HG03521 (cell line): Measurements from ENCODE around the gene LRRC58.
"Not testable (repeated sequence)": the region's sequence is repeated elsewhere in the genome, so short reads cannot be mapped to it uniquely, and the experiment has no call there.

Experiments used
- ATAC-seq: cut with Tn5 transposase; IDR thresholded peaks from one replicate; pipeline ENCODE4 v1.9.1; 2021; ENCODE audit warnings: mild to moderate bottlenecking, moderate library complexity; ENCODE audit not compliant: unreplicated experiment

The LRRC58 gene

DNA sequence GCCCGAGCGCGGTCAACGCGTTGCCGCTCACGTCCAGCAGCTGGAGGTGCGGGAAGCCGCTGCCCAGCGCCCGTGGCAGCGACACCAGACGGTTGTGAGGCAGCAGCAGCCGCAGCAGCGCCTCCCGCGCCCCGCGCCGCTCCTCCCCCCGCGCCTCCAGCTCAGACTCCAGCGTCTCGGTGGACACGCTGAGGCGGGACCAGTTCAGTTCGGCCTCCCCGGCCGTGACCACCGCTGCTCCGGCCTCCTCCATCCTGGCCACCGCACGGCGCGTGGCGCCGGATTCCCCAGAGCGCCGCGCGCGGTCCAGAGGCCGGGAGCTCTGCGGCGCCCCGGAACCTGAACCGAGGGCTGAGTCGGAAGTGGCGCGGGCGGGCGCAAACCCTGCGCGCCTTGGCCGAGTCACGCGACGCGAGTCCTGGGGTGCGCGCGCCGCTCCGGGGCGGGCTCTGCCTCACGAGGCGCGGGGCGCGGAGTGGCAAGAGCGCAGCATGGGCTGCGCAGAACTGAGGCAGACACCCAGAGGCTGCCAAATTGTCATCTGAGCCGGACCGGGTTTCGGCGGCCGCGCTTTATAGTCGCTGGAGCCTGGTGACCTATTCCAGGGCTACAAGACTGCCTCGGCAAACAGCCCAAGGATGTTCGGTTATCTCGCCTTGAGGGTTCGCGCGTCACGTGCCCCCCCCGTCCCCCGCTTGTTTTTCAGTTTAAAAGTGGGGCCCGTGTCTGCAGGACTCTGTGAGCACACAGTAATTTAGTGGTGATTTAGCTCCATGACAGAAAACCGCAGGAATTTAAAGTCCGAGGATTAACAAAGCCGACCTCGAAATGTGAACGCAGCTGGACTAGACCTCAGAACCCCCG lies at the start of gene LRRC58:
Gene LRRC58 (minus strand): TSS at position 364 of the 864 bp plus-strand sequence. CDS start 111 bp downstream, at position 253.
- peak; percentile 86 for ATAC-seq

DNA sequence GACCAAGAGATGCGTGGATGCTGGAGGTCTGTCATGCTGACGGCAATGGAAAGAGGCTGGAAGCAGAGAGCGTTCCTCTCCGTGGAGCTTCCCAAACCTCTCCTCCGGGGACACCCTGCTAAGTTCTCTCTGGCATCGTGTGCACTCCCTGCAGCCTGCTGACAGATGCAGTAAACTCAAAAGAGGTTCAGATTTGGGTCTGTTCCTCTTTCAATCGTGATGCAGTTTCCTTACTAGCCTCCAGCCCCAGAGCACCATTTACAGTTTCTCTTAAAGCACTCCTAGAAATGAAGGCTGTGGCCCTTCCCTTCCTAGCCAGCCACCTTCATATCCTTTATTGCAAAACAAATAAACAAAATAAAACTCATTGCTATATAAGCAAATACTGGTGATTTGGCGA lies 47.3 kb upstream of the LRRC58 start:
- ATAC-seq, result no peak

DNA sequence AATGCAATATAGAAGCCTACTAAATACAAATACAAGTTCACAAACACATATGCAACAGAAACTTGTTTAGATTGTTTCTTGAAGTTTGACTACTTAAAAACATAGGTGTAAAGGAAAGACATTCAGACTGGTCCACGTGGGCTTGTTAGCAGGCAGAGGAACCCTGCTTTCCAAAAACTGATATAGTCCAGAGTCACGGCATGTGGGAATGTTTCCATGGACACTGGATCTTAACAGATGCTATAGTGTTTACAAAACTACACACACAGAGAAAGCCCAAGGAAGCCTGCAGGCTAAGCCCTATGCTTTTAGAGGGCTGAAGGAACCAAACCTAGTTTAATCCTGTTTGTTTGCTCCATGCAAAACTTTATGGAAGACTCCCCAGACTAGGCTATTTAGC lies 45.2 kb upstream of the LRRC58 start:
- ATAC-seq, result no peak

DNA sequence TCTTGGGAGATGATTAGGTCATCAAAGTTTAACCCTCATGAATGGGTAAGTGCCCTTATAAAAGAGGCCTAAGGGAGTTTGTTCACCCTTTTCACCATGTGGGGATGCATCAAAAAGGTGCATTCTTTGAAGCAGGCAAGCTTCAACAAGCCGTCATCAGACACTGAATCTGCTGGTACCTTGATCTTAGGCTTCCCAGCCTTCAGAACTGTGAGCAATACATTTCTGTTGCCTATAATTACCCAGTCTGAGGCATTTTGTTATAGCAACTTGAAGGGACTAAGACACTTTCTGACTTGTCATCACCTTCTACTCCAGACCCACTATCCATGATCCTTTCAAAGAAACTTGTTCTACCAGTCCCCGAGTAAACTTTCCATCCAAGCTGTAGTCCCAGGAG lies 44.6 kb upstream of the LRRC58 start:
- no peak for ATAC-seq

DNA sequence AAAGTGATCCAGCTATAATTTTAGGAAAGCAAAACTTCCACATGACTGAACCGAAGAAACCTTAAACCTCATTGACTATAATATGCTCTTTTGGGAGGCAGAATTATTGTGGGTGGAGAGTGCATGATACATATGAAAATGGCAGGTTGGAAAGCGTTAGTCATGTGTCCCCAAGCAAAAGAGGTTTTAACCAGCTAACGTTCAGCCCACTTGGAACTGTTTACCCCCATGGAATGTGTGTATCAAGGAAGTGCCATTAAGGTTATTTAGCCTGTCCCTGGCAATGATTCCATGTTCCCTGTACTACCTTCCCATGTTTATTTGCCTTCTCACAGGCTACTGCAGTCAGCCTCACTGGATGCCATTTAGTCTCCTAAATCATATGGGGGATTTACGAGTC lies 44.1 kb upstream of the LRRC58 start:
- no peak for ATAC-seq

DNA sequence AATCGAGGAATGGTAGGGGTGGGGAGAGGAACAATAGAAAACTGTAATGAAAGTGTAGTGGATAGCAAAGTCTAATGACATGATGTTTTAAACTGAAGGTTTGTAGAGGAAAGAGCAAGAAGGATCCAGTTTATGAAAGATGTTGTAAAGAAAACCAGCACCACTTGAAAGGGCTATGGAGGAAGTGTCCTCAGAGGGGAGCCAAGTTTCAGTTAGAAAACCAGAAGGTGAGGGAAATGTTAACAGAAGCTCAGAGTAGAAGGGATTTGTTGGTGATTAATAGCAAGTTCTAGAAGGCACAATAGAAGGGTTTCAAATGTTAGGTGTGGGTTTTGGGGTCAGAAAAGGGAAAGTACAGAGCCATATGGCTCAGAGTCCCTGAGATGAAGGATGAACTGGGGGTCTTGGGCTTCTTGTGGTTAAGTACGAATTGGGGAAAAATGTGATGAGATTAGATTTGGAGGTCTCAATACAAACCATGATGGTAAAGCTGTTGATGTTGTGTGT lies 33.8 kb upstream of the LRRC58 start:
- ATAC-seq, result no peak

DNA sequence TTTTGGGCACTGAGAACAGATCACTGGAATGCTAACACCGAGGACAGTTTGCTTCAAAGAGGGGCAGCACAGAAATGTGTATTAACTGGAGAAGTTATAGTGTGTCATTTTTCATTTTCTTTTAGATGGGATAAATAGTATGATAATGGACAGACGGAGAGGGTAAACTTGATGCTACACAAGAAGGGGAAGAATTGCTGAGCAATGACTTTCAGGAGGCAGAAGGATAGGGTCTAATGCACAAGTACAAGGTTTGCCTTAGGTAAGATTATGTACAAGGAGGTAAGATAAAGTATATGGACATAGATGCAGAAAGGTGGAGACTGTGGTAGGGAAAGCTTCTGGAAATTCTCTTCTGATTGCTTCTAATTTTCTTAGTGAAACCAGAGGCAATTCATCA lies 32.3 kb upstream of the LRRC58 start:
- no peak for ATAC-seq

DNA sequence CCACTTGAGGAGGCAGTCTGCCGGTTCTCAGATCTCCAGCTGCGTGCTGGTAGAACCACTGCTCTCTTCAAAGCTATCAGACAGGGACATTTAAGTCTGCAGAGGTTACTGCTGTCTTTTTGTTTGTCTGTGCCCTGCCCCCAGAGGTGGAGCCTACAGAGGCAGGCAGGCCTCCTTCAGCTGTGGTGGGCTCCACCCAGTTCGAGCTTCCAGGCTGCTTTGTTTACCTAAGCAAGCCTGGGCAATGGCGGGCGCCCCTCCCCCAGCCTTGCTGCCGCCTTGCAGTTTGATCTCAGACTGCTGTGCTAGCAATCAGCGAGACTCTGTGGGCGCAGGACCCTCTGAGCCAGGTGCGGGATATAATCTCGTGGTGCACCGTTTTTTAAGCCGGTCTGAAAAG lies 28.8 kb upstream of the LRRC58 start:
- not testable (repeated sequence) for ATAC-seq

DNA sequence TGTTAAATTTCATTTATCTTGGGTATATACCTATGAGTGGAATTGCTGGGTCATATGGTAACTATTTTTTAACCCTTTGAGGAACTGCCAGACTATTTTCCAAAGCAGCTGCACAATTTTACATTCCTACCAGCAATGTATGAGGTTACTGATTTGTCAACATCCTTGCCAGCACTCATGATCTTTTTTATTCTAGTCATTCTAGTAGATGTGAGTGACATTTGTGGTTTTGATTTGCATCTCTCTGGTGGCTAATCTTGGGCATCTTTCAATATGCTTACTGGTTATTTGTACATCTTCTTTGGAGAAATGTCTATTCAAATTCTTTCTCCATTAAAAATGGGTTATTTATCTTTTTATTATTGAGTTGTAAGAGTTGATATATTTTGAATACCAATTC lies 21.3 kb upstream of the LRRC58 start:
- ATAC-seq, result peak; percentile 41

DNA sequence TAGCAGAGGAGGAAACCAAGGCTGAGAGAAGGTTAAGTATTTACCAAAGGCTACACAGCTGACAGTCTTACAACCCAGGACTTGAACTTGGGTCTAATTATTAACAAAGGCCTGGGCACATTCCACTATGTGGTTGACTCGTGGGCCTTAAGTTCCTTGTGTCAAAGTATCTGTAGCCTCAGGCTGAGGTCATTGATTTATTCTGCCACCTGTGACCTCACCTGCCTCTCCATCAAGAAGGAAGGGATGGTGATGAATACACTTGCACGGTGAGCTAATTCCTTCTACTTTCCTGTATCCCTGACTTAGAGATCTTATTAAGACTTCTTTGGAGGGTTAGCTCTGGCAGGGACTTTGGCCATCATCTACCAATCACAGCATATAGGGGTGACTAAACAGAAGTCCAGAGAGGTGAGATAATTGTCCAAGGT lies 19.9 kb upstream of the LRRC58 start:
- peak; percentile 78 for ATAC-seq

DNA sequence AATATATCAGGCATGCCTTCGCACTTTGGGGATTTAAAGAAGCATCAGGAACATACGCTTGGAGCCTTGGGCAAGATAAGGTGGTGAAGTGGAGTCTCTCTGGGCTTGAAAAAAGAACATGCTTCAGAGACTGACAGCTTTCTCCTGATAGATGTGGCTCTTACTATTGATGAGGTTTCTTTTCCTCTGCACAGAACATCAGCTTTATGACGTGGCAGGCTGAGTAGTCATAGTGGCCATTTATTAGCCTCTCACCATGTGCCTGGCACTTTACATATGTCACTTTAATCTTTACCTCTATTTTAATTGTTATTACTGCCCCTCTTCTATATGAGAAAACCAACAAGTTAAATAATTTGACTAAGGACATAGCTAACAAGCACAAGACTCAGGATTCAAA lies 19.0 kb upstream of the LRRC58 start:
- no peak for ATAC-seq

DNA sequence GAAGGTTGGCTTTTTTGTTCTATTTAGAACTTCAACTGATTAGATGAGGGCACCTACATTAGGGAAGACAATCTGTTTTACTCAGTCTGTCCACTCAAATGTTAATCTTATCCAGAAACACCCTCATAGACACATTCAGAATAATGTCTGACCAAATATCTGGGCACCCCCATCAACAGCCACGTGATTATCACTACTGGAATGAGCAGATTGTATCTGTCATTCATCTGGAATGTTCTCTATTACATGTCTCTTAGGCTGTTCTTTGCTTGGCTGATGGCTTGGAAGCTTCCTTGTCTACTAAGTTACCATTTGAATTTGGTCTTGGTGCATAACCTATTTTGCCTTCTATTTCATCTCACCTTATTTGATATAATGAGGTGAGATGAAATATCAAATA lies 15.7 kb upstream of the LRRC58 start:
- no peak for ATAC-seq

DNA sequence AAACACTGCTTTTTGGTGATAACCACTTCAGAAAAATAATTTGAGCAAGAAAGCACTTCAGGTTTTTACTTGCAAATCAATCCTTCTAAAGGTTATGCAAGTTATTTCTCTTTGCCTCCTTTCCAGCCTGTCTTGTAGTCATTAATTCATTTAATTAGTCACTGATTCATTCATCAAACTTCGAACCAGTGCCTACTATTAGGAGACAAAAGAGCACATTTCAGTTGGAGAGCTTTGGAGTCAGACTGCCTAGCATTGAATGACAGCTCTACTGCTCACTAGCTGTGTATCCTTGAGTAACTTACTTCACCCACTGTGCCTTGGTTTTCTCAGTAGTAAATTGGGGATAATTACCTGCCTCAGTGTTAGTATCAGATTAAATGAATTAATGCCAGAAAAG lies 14.9 kb upstream of the LRRC58 start:
- ATAC-seq, result no peak

DNA sequence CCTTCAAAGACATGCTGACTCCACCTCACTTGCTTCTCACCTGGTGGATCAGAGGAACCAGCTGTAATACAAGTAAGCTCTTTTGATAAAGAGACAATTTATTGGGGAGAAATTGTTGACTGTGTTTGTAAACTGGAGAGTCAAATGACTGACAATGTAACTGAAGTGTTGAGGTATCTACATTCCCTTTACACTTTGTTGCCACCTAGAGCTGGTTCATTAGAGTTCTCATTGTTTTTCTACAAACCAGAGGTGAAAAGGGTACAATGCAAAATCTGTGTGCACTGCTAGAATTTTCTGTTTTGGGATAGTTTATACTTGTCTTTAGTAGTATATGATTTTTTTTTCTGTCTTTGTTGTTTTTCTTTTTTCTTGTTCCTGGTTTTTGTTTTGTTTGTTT lies 8.7 kb upstream of the LRRC58 start:
- ATAC-seq, result no peak

DNA sequence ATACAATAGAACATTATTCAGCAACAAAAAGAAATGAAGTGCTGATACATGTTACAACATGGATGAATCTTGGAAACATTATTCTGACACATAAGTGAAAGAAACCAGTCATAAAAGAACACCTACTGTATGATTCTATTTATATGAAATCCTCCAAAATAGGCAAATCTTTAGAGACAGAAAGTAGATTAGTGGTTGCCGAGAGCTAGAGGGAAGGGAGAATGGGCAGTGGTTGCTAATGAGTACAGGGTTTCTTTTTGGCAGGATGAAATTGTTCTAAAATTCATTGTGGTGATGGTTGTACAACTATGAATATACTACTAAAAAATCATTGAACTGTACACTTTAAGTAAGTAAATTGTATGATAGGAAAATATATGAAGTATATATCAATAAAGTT lies 6.3 kb upstream of the LRRC58 start:
- no peak for ATAC-seq

DNA sequence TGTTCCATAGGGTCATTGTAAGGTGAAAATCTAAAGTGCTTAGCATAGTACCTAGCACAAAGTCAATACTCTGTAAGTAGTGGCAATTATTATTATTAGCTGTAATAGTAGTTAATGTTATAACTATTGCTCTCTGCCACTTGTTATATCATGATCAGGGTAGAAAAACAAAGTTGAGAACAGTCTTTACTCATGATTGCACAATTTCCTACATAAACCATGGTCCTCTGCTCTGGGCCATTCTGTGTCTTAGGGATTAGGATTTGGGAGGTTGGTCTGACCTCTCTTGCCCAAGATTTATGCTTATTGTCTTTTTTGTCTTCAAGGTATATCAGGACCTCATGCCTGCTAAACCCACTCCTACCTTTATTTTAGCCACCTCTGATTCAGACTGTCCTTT lies 4.3 kb upstream of the LRRC58 start:
- no peak for ATAC-seq

DNA sequence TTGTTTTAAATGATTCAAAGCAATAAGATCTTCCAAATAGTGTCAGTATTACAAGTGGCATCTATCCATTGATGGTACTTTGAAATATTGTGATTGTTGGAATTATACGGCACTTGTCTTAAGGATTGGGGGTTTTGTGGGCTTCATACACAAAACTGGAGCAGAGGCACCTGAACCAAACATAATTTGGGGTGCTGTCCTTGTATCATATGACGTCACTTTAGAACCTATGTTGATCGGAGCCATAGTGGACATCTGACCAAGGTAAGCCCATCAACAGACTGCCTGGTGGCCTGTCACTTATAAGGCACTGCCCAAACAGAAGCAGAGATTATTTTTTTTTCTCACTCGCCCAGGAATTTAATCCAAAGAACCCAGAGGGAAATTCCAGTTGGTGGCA lies 2.9 kb upstream of the LRRC58 start:
- ATAC-seq, result no peak

DNA sequence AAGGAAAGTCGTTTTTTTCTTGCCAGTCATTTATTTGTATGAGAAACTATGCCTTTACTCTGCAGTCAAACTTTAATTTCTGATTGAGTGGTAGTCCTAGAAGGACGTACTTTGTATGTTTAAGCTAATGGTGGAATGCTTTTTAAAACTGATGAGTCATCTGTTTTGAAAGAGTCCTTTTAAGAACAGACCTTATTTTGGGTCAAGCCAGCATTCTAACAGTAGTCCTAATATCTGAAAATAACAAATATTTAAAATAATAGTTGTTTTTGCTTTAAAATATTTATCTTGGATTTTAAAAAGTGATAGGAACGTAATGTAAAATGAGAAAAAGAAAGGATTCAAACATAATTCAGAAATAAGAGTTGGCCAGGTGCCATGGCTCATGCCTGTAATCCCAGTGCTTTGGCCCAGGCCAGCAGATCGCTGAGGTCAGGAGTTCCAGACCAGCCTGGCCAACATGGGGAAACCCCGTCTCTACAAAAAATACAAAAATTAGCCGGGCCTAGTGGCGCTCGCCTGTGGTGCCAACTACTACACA lies 1.3 kb upstream of the LRRC58 start:
- ATAC-seq, result no peak

DNA sequence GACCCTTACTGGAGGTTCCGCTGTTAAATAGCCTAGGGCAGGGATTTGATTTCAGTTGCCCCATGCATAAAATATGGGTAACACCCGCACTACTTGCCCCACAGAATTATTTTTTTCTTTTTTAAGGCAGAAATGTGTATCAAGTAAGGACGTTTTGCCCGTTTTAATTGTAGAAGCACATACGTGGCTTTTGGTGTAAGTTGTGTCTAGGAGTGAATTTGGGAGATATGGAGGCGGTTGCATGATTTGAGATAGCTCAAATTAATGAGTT lies 636 bp upstream of the LRRC58 start:
- ATAC-seq, result no peak

DNA sequence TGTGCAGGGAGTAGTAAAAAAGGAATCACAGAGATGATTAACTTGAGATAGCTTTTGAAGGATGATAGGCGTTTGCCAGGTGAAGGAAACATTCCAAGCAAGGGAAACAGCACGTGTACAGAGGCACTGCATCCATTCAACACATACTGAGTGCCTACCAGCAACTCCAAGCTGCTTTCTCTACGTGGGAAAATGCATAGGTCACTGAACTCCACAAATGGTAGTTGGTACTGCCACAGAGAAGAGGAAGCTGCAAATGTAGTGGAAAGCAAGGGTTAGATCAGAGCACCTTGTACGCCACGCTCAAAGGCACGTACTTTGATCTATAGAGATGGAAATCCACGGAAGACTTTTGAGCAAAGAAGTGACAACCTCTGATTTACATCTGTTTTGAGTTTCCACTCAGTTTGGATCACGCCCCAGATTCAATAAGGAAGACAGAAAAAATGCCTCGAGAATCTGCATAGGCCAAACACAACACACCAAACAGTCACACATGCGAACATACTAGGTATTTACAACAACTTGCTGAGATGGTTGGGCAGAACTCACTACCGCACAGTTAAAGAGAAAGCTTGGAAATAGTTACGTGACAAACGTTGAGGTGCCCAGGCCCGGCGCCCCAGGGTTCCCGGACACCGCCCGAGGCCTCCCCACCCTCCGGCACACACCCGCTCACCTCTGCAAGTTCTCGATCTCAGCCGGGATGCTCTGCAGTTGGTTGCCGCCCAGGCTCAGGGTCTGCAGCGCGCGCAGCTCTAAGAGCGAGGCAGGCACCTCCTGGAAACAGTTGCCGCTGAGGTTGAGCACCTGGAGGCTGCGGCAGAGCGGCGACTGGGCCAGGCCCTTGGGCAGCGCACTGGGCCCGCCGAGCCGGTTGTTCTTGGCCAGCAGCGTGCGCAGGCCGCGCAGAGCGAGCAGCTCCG lies 826 bp downstream of the LRRC58 start:
- ATAC-seq, result peak; percentile 52

DNA sequence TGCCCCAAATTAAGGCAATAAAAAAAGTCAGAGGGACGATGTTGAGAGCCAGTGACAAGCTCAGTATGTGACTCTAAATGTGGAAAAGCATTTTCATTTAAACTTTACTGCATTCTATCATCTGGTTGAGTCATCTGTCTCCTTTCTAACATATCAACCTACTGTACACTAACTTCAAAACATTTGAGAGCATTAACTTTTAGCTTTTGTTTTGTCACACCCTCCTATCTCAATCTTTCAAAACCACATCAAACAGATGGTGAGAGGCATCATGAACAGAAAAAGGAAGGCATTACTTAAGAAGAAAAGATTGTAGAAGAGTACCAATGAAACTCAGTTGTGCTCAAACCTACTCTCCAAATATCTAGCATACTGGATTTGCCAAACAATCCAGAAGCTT lies 4.8 kb downstream of the LRRC58 start:
- no peak for ATAC-seq
